ENCODE measurements around the gene PNMA3.
"Not testable (repeated sequence)": the region's sequence is repeated elsewhere in the genome, so short reads cannot be mapped to it uniquely, and the experiment has no call there.

PNMA3 gene

GRCh38 chrX:153074935-153075334 lies 18.7 kb downstream of the PNMA3 start:
- no peak for DNase-seq

GRCh38 chrX:153075366-153075765 lies 19.1 kb downstream of the PNMA3 start:
- DNase-seq = no peak

GRCh38 chrX:153077437-153078135 lies 21.3 kb downstream of the PNMA3 start:
- DNase-seq = not testable (repeated sequence)

GRCh38 chrX:153083238-153083923 lies 27.1 kb downstream of the PNMA3 start:
- not testable (repeated sequence) for DNase-seq

GRCh38 chrX:153102418-153102817 lies 46.1 kb downstream of the PNMA3 start:
- no peak for DNase-seq

GRCh38 chrX:153104959-153105358 lies 48.7 kb downstream of the PNMA3 start:
- DNase-seq = not testable (repeated sequence)

GRCh38 chrX:153106092-153106801 lies 50.0 kb downstream of the PNMA3 start:
- DNase-seq = not testable (repeated sequence)

Data from NCI-H226 (cell line).